GM12801 (cell line): ENCODE data around the gene CSTF2T.

Experiments used
- TF ChIP-seq, protein P1 (sequence below): IDR thresholded peaks from one replicate; pipeline ENCODE4 v1.5.1; 2011; ENCODE audit warnings: control low read depth; ENCODE audit not compliant: insufficient read length; ENCODE audit errors: extremely low read depth

CSTF2T gene, protein sequence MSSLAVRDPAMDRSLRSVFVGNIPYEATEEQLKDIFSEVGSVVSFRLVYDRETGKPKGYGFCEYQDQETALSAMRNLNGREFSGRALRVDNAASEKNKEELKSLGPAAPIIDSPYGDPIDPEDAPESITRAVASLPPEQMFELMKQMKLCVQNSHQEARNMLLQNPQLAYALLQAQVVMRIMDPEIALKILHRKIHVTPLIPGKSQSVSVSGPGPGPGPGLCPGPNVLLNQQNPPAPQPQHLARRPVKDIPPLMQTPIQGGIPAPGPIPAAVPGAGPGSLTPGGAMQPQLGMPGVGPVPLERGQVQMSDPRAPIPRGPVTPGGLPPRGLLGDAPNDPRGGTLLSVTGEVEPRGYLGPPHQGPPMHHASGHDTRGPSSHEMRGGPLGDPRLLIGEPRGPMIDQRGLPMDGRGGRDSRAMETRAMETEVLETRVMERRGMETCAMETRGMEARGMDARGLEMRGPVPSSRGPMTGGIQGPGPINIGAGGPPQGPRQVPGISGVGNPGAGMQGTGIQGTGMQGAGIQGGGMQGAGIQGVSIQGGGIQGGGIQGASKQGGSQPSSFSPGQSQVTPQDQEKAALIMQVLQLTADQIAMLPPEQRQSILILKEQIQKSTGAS

DNA sequence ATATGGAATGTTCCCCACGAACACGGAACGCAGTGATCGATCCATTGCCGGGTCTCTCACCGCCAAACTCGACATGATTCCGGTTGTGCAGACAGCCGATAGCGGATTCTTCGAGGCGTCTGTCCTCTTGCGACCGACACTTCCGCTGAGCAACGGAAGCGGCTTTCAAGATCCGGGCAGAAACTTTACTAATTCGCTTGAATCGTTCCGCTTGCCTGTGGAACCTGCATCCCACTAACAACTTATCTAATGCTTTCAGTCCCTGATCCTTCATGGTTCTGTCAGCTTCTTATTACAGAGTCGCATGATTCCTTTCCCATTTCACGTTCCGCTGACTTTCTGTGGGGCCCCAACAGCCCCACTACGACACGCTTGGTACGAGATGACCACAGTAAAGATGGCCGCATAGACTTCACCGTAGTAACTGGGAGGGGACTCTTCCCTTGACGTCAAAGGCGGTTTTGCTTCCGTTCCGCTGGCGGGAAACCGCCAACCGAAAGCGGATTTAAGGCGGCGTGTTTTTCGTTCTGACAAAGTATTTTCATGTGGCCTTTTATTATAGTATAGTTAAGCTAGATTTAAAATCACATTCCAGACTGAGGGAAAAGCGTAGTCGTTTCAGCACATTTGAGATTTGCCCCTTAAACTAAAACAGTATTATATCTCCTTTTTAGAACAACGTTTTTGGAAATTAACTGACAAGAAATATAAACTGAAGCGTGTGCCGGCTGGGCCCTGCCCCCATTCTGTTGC lies at the start of gene CSTF2T:
Gene CSTF2T, minus strand, starts transcription at position 121 of the 753 bp plus-strand sequence. Its CDS starts 46 bp downstream, at position 75.
- TF ChIP-seq, protein P1, sequence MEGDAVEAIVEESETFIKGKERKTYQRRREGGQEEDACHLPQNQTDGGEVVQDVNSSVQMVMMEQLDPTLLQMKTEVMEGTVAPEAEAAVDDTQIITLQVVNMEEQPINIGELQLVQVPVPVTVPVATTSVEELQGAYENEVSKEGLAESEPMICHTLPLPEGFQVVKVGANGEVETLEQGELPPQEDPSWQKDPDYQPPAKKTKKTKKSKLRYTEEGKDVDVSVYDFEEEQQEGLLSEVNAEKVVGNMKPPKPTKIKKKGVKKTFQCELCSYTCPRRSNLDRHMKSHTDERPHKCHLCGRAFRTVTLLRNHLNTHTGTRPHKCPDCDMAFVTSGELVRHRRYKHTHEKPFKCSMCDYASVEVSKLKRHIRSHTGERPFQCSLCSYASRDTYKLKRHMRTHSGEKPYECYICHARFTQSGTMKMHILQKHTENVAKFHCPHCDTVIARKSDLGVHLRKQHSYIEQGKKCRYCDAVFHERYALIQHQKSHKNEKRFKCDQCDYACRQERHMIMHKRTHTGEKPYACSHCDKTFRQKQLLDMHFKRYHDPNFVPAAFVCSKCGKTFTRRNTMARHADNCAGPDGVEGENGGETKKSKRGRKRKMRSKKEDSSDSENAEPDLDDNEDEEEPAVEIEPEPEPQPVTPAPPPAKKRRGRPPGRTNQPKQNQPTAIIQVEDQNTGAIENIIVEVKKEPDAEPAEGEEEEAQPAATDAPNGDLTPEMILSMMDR, result no peak

DNA sequence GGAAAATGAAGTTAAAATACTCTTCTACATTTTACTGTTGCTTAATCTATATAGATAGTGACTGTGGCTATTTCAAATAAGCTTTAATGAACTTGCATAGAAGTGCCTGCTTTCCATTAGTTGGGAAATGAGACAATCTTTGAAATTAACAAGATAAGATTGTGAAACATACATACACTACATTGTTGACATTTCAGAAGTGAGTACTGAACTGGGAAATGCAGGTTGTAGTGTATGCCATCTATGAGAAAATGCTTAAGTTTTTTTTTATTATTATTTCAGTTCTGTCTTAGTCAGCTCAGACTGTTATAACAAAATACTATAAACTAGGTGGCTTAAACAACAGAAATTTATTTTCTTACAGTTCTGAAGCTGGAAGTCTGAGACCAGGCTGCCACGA lies 49.6 kb upstream of the CSTF2T start:
- TF ChIP-seq, protein P1, result no peak

DNA sequence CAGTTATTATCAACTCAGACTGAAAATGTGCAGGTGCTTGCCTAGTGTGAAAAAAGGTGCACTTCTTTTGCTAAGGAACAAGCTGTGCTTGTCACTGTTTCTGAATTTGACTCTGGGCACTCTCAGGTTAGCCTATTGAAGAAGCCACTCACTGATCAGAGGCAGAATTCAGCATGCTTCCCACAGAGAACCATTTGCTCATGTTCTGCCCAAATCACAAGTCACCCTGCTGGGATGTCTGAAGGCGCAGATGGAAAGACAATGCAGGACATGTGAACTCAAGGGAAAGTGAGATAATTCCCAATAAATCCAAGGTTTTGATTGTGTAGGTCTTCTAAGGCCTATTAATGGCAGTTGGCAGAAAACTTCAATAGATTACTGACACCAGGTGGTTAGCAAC lies 47.8 kb upstream of the CSTF2T start:
- TF ChIP-seq, protein P1, result no peak

DNA sequence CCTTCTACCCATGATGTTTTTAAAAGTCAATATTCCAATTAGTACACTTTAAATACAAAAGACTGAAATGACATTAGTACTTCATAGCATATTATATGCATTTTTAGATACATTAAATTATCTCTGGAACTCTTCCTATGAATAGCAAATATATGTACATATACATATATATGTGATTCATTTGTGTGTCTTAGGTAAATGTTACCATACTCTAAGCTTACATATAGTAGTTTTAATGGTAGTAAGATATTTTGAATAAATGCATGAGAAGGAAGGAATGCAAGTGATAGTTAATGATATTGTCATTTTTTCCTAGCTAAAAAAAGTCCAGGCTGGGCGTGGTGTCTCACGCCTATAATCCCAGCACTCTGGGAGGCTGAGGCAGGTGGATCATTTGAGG lies 46.0 kb upstream of the CSTF2T start:
- TF ChIP-seq, protein P1, result no peak

DNA sequence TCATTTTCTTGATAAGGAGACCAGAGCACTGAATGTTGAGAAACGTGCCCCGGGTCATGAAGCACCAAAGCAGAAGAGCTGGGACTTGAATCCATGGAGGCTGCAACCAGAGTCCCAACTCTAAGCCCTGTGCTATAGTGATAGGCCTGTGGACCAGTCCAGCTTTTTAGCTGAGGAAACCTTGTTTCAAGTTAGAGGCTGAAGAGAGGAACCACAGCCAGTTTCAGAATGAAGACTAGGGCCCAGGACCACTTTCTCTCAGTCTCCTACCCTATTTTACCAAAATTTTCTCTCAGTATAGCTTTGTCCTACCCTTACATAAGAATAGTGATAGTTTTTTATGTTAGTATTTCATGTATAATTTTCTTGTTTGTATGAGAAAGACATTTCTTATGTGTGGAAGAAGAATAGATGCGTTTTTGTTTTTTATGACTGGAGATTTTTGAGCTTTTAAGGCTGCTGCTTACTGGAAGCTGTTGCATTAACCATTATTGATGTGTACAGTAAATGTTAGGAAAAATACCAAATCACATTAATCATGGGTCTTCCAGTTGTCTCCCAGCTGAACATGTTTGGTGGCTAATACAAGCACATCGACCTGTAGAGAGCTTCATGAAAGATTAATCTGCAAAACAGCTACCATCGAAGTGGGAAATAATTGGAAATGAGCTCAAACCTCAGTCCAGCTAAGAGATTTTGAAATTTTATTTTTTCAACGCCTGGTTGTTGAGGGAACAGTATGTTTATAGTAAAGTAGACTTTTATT lies 45.0 kb upstream of the CSTF2T start:
- TF ChIP-seq, protein P1, result no peak

DNA sequence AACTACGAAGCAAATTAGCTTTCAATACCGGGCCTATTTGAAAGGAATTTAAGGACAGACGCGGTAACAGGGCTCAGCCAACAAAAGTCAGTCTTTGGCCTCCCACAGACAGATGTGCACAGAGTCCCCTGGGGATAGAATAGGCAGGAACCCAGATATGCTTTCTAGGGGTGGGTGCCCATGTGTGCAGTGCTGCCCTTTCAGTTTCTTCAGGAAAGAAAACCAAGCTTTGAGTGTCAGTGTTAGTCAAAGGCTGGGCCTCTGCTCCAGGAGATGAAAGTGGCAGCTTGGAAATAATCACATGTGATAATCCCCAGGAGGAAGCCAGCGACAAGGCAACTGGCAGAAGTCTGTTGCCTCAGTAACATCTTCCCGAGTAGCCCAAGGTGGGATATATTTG lies 43.8 kb upstream of the CSTF2T start:
- TF ChIP-seq, protein P1, result no peak
